Naive thymus-derived CD4-positive, alpha-beta T cell (primary cell): ENCODE results near the gene GKN2. TPM values are rescaled to one million over a fixed set of nuclear protein-coding genes. Genes with fewer than 3 reads are reported as not detected.

ENCODE experiments used
- ATAC-seq: fragments of 150-1000 bp; cut with Tn5 transposase; 2 replicates; pipeline ENCODE4 v1.10.0; 2021; ENCODE audit warnings: mild to moderate bottlenecking, moderate library complexity
- CTCF ChIA-PET: fragments of 350-600 bp; sonication (Branson Sonifier 250); formaldehyde crosslinking; loops from one replicate; lab custom pipeline; 2021; ENCODE audit warnings: antibody characterized with exemption; lab: Charles Lee
- POLR2A ChIA-PET: fragments of 350-600 bp; sonication (Branson Sonifier 250); formaldehyde crosslinking; loops from one replicate; lab custom pipeline; 2021; ENCODE audit warnings: antibody characterized with exemption, inconsistent platforms; lab: Charles Lee
- DNase-seq, 9 donors: peaks; one replicate each; pipeline versions ENCODE4 v3.0.0 to v3.0.0-alpha.2; 2020 to 2022; ENCODE audit warnings: mixed read lengths in 1 of 9
- H3K27ac ChIP-seq: one replicate; pipeline ENCODE4 v1.7.0; 2013; ENCODE audit warnings: mild to moderate bottlenecking, low read depth, low read length, moderate library complexity
- H3K27me3 ChIP-seq, 2 donors: one replicate each; pipeline ENCODE4 v1.7.0; 2013; ENCODE audit warnings: low read length in 2 of 2, mild to moderate bottlenecking in 2 of 2, moderate library complexity in 2 of 2; ENCODE audit not compliant: control insufficient read depth in 2 of 2, insufficient read depth in 2 of 2
- H3K36me3 ChIP-seq, 3 experiments: 1 replicate in 2 of 3; 2 replicates in 1 of 3; pipeline ENCODE4 v1.7.0; 2013; ENCODE audit warnings: low read length in 3 of 3, mild to moderate bottlenecking in 3 of 3, moderate library complexity in 1 of 3; ENCODE audit not compliant: insufficient read depth in 3 of 3, control insufficient read depth in 2 of 3
- H3K4me1 ChIP-seq, 2 donors: one replicate each; pipeline ENCODE4 v1.7.0; 2013; ENCODE audit warnings: low read length in 2 of 2, mild to moderate bottlenecking in 2 of 2, moderate library complexity in 1 of 2; ENCODE audit not compliant: control insufficient read depth in 2 of 2, insufficient read depth in 2 of 2
- H3K4me3 ChIP-seq: 2 replicates; pipeline ENCODE4 v1.7.0; 2013; ENCODE audit warnings: mild to moderate bottlenecking, low read length
- H3K9me3 ChIP-seq, 3 experiments: 1 replicate in 2 of 3; 2 replicates in 1 of 3; pipeline ENCODE4 v1.7.0; 2013; ENCODE audit warnings: low read length in 3 of 3; ENCODE audit not compliant: control insufficient read depth in 2 of 3
- H3K27ac Mint-ChIP-seq, 9 donors: one replicate each; pipeline ENCODE4 v1.8.0; 2020 to 2022; ENCODE audit warnings: mixed read lengths in 9 of 9, mild to moderate bottlenecking in 8 of 9, moderate library complexity in 5 of 9, inconsistent platforms in 2 of 9
- H3K27me3 Mint-ChIP-seq, 5 donors: one replicate each; pipeline ENCODE4 v1.8.0; 2021 to 2022; ENCODE audit warnings: mixed read lengths in 5 of 5, mild to moderate bottlenecking in 1 of 5
- H3K36me3 Mint-ChIP-seq, 5 donors: one replicate each; pipeline ENCODE4 v1.8.0; 2020 to 2022; ENCODE audit warnings: mixed read lengths in 5 of 5, mild to moderate bottlenecking in 3 of 5, inconsistent platforms in 1 of 5
- H3K4me1 Mint-ChIP-seq, 7 donors: one replicate each; pipeline ENCODE4 v1.8.0; 2020 to 2022; ENCODE audit warnings: mixed read lengths in 7 of 7, mild to moderate bottlenecking in 3 of 7, inconsistent platforms in 1 of 7
- H3K4me3 Mint-ChIP-seq, 10 donors: one replicate each; pipeline ENCODE4 v1.8.0; 2020 to 2022; ENCODE audit warnings: mild to moderate bottlenecking in 10 of 10, mixed read lengths in 10 of 10, moderate library complexity in 6 of 10, inconsistent platforms in 2 of 10
- H3K9me3 Mint-ChIP-seq, 11 donors: one replicate each; pipeline ENCODE4 v1.8.0; 2020 to 2022; ENCODE audit warnings: mixed read lengths in 11 of 11, mild to moderate bottlenecking in 4 of 11, inconsistent platforms in 1 of 11, moderate library complexity in 1 of 11
- intact Hi-C, 2 donors: fragments of 100-400 bp; cut with micrococcal nuclease; formaldehyde crosslinking; loops; one replicate each; pipeline ENCODE4 v1.15.1; 2023
- polyA plus RNA-seq, 2 donors: library from polyadenylated mRNA; unstranded; fragments of 300-500 nt; fragmentation: Illumina TruSeq; gene quantifications; one replicate each; pipeline ENCODE4 v1.2.3, GENCODE V29; 2021
- total RNA-seq, 6 experiments: library from RNA in 5 of 6; stranded (reverse) in 5 of 6; gene quantifications; 1 replicate in 5 of 6; 2 replicates in 1 of 6; pipeline ENCODE4 v1.2.3 and lab custom pipeline; 2021 to 2026

The GKN2 gene
- total and polyA plus RNA-seq, 7 experiments from 2014 or later, result not detected

- CTCF ChIA-PET, result interaction anchor here (0.6 to 5.6 kb wide), 23 partner anchors 17 to 444 kb away, joined by 3 to 64 read pairs (median 5); partner anchors contain the start of gene ARHGAP25
- Histone ChIP-seq H3K4me3 (peak overlapping the region; percentile 7), H3K27me3 (no peaks in the 10 kb centered on the region), H3K27ac (no peak overlapping the region), H3K9me3 (no peaks in the 10 kb centered on the region), H3K36me3 (no peaks in the 10 kb centered on the region), H3K4me1 (peaks cover 26 to 51% of the 10 kb centered on the region in 2 donors)
- DNase-seq, result no peak
- POLR2A ChIA-PET, result interaction anchor here (0.9 to 2.5 kb wide), 18 partner anchors 9 to 441 kb away, joined by 3 to 13 read pairs (median 5); partner anchors contain the start of genes APLF, ARHGAP25 and FBXO48
- peaks cover 19 to 35% (median 26%) of the 10 kb centered on the region in 7 donors for H3K4me1 Mint-ChIP-seq
- H3K36me3 Mint-ChIP-seq, result peaks cover 0 to 16% (median 0%) of the 10 kb centered on the region in 5 donors
- intact Hi-C loops, result loop anchor here (1.0 to 5.0 kb wide), 12 partner anchors 17 to 751 kb away; partner anchors contain the start of genes APLF (in 1 of the 2), FBXO48 (in 1 of the 2), PNO1 (in 1 of the 2) and PPP3R1 (in 1 of the 2)
- peak overlapping the region in 7 of 10 donors; percentile 8 to 74 (median 61) for H3K4me3 Mint-ChIP-seq
- peak overlapping the region; percentile 58 to 89 (median 75) for H3K27ac Mint-ChIP-seq
- no peak for ATAC-seq
- H3K9me3 Mint-ChIP-seq, result peaks cover 0 to 10% (median 0%) of the 10 kb centered on the region in 11 donors
- peaks cover 0 to 5% (median 0%) of the 10 kb centered on the region in 5 donors for H3K27me3 Mint-ChIP-seq
Observed at GRCh38 chr2:68907920-68908253, 44.8 kb downstream of the GKN2 start.

- peaks cover 21 to 46% of the 10 kb centered on the region in 2 donors for H3K4me1 ChIP-seq
- peak overlapping the region in 7 of 10 donors; percentile 30 to 74 (median 61) for H3K4me3 Mint-ChIP-seq
- peak overlapping the region in 8 of 9 donors; percentile 55 to 89 (median 78) for H3K27ac Mint-ChIP-seq
- POLR2A ChIA-PET, result interaction anchor here (0.9 to 2.5 kb wide), 17 partner anchors 8 to 440 kb away, joined by 3 to 13 read pairs (median 5); partner anchors contain the start of genes APLF, ARHGAP25 and FBXO48
- no peak overlapping the region for H3K27ac ChIP-seq
- H3K9me3 ChIP-seq, result no peaks in the 10 kb centered on the region
- no peaks in the 10 kb centered on the region for H3K36me3 ChIP-seq
- peaks cover 0 to 5% (median 0%) of the 10 kb centered on the region in 5 donors for H3K27me3 Mint-ChIP-seq
- H3K4me1 Mint-ChIP-seq, result peaks cover 19 to 35% (median 26%) of the 10 kb centered on the region in 7 donors
- no peak for DNase-seq
- ATAC-seq, result no peak
- intact Hi-C loops, result loop anchor here (5.0 kb wide), 2 partner anchors 170 to 315 kb away; no protein-coding TSS in a partner anchor
- peaks cover 0 to 18% (median 0%) of the 10 kb centered on the region in 5 donors for H3K36me3 Mint-ChIP-seq
- peak overlapping the region; percentile 7 for H3K4me3 ChIP-seq
- no peaks in the 10 kb centered on the region for H3K27me3 ChIP-seq
- CTCF ChIA-PET, result interaction anchor here (0.6 to 5.6 kb wide), 19 partner anchors 18 to 444 kb away, joined by 3 to 64 read pairs (median 5); no protein-coding TSS in a partner anchor
- peaks cover 0 to 14% (median under 1%) of the 10 kb centered on the region in 11 donors for H3K9me3 Mint-ChIP-seq
Observed at GRCh38 chr2:68907232-68907919, 45.3 kb downstream of the GKN2 start.

- Histone ChIP-seq H3K4me3 (no peak overlapping the region), H3K9me3 (no peaks in the 10 kb centered on the region), H3K4me1 (peaks cover 19 to 40% of the 10 kb centered on the region in 2 donors), H3K27me3 (no peaks in the 10 kb centered on the region), H3K36me3 (no peaks in the 10 kb centered on the region), H3K27ac (no peak overlapping the region)
- ATAC-seq, result no peak
- DNase-seq, result no peak
- peak overlapping the region in 2 of 9 donors; percentile 47 to 66 for H3K27ac Mint-ChIP-seq
- H3K27me3 Mint-ChIP-seq, result peaks cover 0 to 5% (median 0%) of the 10 kb centered on the region in 5 donors
- H3K9me3 Mint-ChIP-seq, result peaks cover 0 to 20% (median 5%) of the 10 kb centered on the region in 11 donors
- ChIA-PET CTCF (interaction anchor here (1.9 to 5.6 kb wide), 6 partner anchors 141 to 443 kb away, joined by 5 to 64 read pairs (median 8); no protein-coding TSS in a partner anchor), POLR2A (interaction anchor here (1.3 to 2.5 kb wide), 6 partner anchors 8 to 166 kb away, joined by 3 to 13 read pairs (median 5); no protein-coding TSS in a partner anchor)
- peaks cover 19 to 35% (median 26%) of the 10 kb centered on the region in 7 donors for H3K4me1 Mint-ChIP-seq
- intact Hi-C loops, result loop anchor here (5.0 kb wide), 2 partner anchors 169 to 314 kb away; no protein-coding TSS in a partner anchor
- peaks cover 0 to 22% (median under 1%) of the 10 kb centered on the region in 5 donors for H3K36me3 Mint-ChIP-seq
- no peak overlapping the region for H3K4me3 Mint-ChIP-seq
Observed at GRCh38 chr2:68906716-68907115, 46.0 kb downstream of the GKN2 start.

- H3K36me3 Mint-ChIP-seq, result peaks cover 0 to 28% (median 6%) of the 10 kb centered on the region in 5 donors
- ChIA-PET CTCF (interaction anchor here (0.9 to 5.6 kb wide), 3 partner anchors 59 to 196 kb away, joined by 3 to 64 read pairs (median 4); no protein-coding TSS in a partner anchor), POLR2A (interaction anchor here (0.9 kb wide), 1 partner anchor 442 kb away, joined by 3 read pairs; no protein-coding TSS in a partner anchor)
- Histone ChIP-seq H3K27ac (no peak overlapping the region), H3K4me3 (no peak overlapping the region), H3K36me3 (no peaks in the 10 kb centered on the region), H3K9me3 (no peaks in the 10 kb centered on the region), H3K4me1 (peaks cover 19 to 26% of the 10 kb centered on the region in 2 donors), H3K27me3 (no peaks in the 10 kb centered on the region)
- H3K27ac Mint-ChIP-seq, result no peak overlapping the region
- ATAC-seq, result no peak
- H3K9me3 Mint-ChIP-seq, result peaks cover 0 to 29% (median 8%) of the 10 kb centered on the region in 11 donors
- H3K27me3 Mint-ChIP-seq, result peaks cover 0 to 5% (median 0%) of the 10 kb centered on the region in 5 donors
- intact Hi-C loops, result loop anchor here (5.0 kb wide), 2 partner anchors 168 to 313 kb away; no protein-coding TSS in a partner anchor
- H3K4me3 Mint-ChIP-seq, result no peak overlapping the region
- DNase-seq, result no peak
- H3K4me1 Mint-ChIP-seq, result peaks cover 19 to 31% (median 26%) of the 10 kb centered on the region in 7 donors
Observed at GRCh38 chr2:68905116-68905515, 47.6 kb downstream of the GKN2 start.

GRCh38 chr2:68901561-68901960, 51.1 kb downstream of the GKN2 start:
- Histone ChIP-seq H3K27me3 (no peaks in the 10 kb centered on the region), H3K4me1 (no peaks in the 10 kb centered on the region), H3K4me3 (no peak overlapping the region), H3K36me3 (no peaks in the 10 kb centered on the region), H3K27ac (no peak overlapping the region), H3K9me3 (no peaks in the 10 kb centered on the region)
- peaks cover 0 to 30% (median 6%) of the 10 kb centered on the region in 5 donors for H3K36me3 Mint-ChIP-seq
- DNase-seq (no peak), ATAC-seq (no peak)
- intact Hi-C loops, result no loop called here
- peaks cover 0 to 34% (median 8%) of the 10 kb centered on the region in 11 donors for H3K9me3 Mint-ChIP-seq
- ChIA-PET POLR2A (no interaction called here), CTCF (interaction anchor here (1.0 kb wide), 1 partner anchor 193 kb away, joined by 3 read pairs; no protein-coding TSS in a partner anchor)
- no peak overlapping the region for H3K27ac Mint-ChIP-seq
- H3K4me1 Mint-ChIP-seq, result peaks cover 0 to 4% (median 0%) of the 10 kb centered on the region in 7 donors
- no peak overlapping the region for H3K4me3 Mint-ChIP-seq
- H3K27me3 Mint-ChIP-seq, result peaks cover 0 to 11% (median 0%) of the 10 kb centered on the region in 5 donors

GRCh38 chr2:68901199-68901514, 51.5 kb downstream of the GKN2 start:
- POLR2A ChIA-PET, result no interaction called here
- Histone ChIP-seq H3K27me3 (no peaks in the 10 kb centered on the region), H3K4me3 (no peak overlapping the region), H3K4me1 (no peaks in the 10 kb centered on the region), H3K27ac (no peak overlapping the region), H3K36me3 (no peaks in the 10 kb centered on the region), H3K9me3 (no peaks in the 10 kb centered on the region)
- intact Hi-C loops, result no loop called here
- peaks cover 0 to 30% (median 6%) of the 10 kb centered on the region in 5 donors for H3K36me3 Mint-ChIP-seq
- ATAC-seq, result no peak
- no peak overlapping the region for H3K27ac Mint-ChIP-seq
- CTCF ChIA-PET, result interaction anchor here (1.0 kb wide), 1 partner anchor 192 kb away, joined by 3 read pairs; no protein-coding TSS in a partner anchor
- H3K27me3 Mint-ChIP-seq, result peaks cover 0 to 11% (median 0%) of the 10 kb centered on the region in 5 donors
- H3K9me3 Mint-ChIP-seq, result peaks cover 0 to 34% (median 8%) of the 10 kb centered on the region in 11 donors
- H3K4me3 Mint-ChIP-seq, result no peak overlapping the region
- DNase-seq, result no peak
- H3K4me1 Mint-ChIP-seq, result peaks cover 0 to 4% (median 0%) of the 10 kb centered on the region in 7 donors
